Subcutaneous adipose tissue (tissue), 4 donors: ENCODE results near the gene MICALL1. TPM values are rescaled to one million over a fixed set of nuclear protein-coding genes. Genes with fewer than 3 reads are reported as not detected.

Experiments used
- total RNA-seq, 4 donors: library from RNA; depleted of rRNA; stranded (reverse); fragments of >200 nt; gene quantifications; one replicate each; pipeline ENCODE4 v1.1.0, GENCODE V29; 2016
- TF ChIP-seq, protein P1 (sequence below): fragments of 450-650 bp; IDR thresholded peaks from one replicate; pipeline ENCODE4 v1.5.1; 2016; ENCODE audit warnings: low read depth, mild to moderate bottlenecking, control low read depth, antibody characterized with exemption, moderate library complexity

Gene MICALL1
- total RNA-seq, 4 donors from 2014 or later, result 6.2 to 24.5 (median 8.0) TPM

DNA sequence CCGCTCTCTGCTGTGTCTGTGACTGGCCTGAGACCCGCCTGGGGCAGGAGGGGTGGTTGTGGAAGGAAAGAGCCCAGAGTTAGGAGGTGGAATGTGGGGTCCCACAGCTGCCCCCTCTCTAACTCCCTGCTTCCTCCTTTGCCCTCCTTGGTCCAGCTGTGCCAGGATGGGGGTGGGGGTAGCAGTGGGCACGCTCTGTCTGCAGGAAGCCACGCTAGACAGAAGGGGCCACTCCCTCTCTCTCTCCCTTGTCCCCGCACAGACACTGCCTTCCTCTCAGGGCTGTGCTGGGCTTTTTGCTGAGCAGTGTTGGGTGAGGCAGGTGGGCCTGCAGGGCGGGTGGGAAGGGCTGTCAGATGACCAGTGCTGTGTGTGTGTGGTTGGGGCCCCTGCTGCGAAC, 80.3 kb downstream of the MICALL1 start:
- TF ChIP-seq, protein P1, sequence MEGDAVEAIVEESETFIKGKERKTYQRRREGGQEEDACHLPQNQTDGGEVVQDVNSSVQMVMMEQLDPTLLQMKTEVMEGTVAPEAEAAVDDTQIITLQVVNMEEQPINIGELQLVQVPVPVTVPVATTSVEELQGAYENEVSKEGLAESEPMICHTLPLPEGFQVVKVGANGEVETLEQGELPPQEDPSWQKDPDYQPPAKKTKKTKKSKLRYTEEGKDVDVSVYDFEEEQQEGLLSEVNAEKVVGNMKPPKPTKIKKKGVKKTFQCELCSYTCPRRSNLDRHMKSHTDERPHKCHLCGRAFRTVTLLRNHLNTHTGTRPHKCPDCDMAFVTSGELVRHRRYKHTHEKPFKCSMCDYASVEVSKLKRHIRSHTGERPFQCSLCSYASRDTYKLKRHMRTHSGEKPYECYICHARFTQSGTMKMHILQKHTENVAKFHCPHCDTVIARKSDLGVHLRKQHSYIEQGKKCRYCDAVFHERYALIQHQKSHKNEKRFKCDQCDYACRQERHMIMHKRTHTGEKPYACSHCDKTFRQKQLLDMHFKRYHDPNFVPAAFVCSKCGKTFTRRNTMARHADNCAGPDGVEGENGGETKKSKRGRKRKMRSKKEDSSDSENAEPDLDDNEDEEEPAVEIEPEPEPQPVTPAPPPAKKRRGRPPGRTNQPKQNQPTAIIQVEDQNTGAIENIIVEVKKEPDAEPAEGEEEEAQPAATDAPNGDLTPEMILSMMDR, result no peak

DNA sequence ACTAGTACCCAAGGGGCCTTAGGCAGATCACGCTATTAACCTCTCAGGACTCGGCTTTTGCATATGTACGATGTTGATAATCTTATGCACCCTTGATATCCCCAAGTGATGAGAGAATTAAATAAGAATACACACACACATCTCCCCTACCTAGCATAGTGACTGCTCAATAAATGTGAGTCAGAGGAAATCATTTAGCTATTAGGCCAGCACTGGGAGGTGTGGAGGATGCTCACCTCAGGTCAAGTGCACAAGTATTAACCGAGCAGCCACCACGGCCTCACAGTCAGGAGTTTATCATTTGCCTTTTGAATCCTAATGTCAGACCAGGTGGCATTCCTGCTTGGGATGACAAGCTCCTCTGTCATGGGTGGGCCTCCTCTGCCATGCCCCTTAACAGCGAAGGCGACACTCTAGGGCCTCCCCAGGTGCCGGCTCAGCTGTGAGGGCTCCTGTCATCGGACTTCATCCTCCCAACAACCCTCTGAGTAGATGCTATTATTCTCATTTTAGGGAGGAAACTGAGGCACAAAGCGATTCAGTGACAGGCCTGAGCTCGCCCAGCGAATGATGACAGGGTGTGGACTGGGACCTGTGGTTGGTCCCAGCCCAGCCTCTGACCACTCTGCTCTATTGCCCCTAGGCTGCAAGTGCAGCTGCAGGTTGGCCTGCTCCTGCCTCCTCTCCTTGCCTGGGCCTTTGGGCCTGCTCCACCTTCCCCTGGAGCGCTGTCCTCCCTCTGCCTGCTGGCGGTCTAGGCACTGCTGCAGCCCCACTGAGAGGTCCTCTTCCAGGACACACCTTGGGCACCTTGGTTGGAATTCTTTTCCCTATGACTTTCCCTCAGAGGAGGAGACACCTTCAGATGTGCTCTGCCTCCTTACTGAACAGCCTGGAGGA, 83.3 kb downstream of the MICALL1 start:
- TF ChIP-seq, protein P1, result no peak

DNA sequence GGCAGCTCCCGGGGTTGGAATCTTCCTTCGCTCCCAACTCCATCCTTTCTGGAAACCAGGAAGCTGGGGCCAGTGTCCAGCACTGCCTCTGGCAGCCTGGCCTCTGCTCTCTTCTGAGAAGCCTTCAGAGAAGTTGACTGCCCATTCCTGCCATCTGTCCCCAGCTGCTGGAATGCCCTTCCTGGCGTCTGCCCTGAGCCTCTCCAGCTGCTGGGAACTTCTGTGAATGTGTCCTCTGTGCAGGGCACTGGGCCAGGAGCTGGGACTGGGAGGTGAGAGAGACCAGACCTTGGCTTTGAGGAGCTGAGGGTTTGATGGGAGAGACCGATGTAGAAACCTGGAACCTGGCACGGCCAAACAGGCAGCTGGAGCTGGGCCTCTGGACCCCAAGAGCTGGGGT, 84.2 kb downstream of the MICALL1 start:
- TF ChIP-seq, protein P1, result no peak

DNA sequence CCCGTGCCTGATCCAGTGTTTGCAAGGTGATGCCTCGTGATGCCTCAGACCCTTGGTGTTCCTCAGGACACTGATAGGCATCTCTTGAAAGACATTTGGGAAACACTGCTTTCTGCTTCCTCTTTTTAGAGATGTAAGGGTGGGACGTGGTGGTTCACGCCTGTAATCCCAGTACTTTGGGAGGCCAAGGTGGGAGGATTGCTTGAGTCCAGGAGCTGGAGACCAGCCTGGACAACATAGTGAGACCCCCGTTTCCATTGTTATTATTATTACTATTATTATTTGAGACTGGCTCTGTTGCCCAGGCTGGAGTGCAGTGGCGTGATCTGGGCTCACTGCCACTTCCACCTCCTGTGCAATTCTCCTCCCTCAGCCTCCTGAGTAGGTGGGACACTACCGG, 84.8 kb downstream of the MICALL1 start:
- TF ChIP-seq, protein P1, result no peak

DNA sequence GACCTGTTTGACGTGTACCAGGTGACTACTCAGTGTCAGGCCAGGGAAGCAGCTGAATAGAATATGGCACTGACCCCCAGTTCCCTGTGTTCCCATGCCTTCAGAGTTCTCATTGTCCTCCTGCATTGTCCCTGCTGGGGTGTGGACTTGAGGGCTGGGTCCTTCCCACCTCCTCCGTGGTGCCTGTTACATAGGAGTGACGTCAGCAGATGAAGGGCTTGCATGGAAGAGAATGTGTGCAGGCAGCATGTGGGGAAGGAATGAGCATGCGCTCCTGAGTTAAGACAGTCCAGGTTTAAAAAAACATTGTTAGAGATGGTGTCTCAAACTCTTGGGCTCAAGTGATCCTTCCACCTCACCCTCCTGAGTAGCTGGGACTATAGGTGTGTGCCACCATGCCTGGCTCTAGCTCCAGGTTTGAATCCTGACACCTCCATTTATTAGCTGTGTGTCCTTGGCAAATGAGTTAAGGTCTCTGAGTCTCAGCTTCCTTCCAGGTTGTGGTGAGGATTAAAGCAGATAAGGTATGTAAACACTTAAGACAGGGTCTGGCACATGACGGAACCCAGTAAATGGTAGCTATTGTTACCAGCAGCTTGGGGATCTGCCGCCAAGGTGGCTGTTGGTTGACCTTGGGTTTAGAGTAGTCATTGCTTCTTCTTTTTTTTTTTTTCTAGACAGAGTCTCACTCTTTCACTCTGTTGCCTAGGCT, 85.8 kb downstream of the MICALL1 start:
- TF ChIP-seq, protein P1, result no peak

Other genes with a start within 250 kb of the MICALL1 start
- gene PDXP, start 247.6 kb upstream of the MICALL1 start, total RNA-seq, result 1 to 10 TPM; 2.4 to 4.1 (median 2.5) TPM
- 1,000 to 10,000 TPM; 2,452 to 3,056 (median 2,775) TPM for gene LGALS1, start 230.7 kb upstream of the MICALL1 start, total RNA-seq
- 10 to 100 TPM; 18.7 to 35.8 (median 21.4) TPM for gene NOL12, start 220.0 kb upstream of the MICALL1 start, total RNA-seq
- 100 to 1,000 TPM in 1 of 4 donors, 10 to 100 TPM in 3; 46.6 to 160 (median 77.6) TPM for gene TRIOBP, start 209.2 kb upstream of the MICALL1 start, total RNA-seq
- 10 to 100 TPM in 2 of 4 donors, 1 to 10 TPM in 2; 5.9 to 27.1 (median 9.8) TPM for gene GCAT, start 98.4 kb upstream of the MICALL1 start, total RNA-seq
- not detected for gene GALR3, start 82.9 kb upstream of the MICALL1 start, total RNA-seq
- gene ANKRD54, start 62.0 kb upstream of the MICALL1 start, total RNA-seq, result 10 to 100 TPM; 12.7 to 27.7 (median 24.7) TPM
- gene EIF3L, start 56.9 kb upstream of the MICALL1 start, total RNA-seq, result 100 to 1,000 TPM; 271 to 369 (median 304) TPM
- gene C22orf23, start 47.3 kb downstream of the MICALL1 start, total RNA-seq, result 1 to 10 TPM in 2 of 4 donors, under 1 TPM in 1, not detected in 1; 0.68 to 2.1 (median 1.3) TPM
- 10 to 100 TPM; 49.3 to 93.9 (median 67.8) TPM for gene POLR2F, start 47.4 kb downstream of the MICALL1 start, total RNA-seq
- under 1 TPM in 1 of 4 donors, not detected in 3; 0.19 TPM for gene SOX10, start 78.3 kb downstream of the MICALL1 start, total RNA-seq
- gene PICK1, start 151.1 kb downstream of the MICALL1 start, total RNA-seq, result 10 to 100 TPM; 12.9 to 42.1 (median 33.3) TPM
- gene SLC16A8, start 177.9 kb downstream of the MICALL1 start, total RNA-seq, result under 1 TPM in 2 of 4 donors, not detected in 2; 0.17 to 0.66 TPM
- gene BAIAP2L2, start 204.4 kb downstream of the MICALL1 start, total RNA-seq, result 1 to 10 TPM in 2 of 4 donors, under 1 TPM in 2; 0.44 to 2.3 (median 1.2) TPM